IMR-90 (cell line): Measurements from ENCODE around the gene LONP2. TPM values are rescaled to one million over a fixed set of nuclear protein-coding genes. Genes with fewer than 3 reads are reported as not detected.

Experiments used
- ATAC-seq: fragments of 200-7000 bp; cut with Tn5 transposase; 2 replicates; pipeline ENCODE4 v1.9.1; 2020; ENCODE audit warnings: low read depth, mild to moderate bottlenecking, moderate library complexity
- BruUV-seq: library from RNA; stranded (reverse); fragments of 400-500 nt; replicated peaks from 2 replicates; lab custom pipeline; 2021; lab: Mats Ljungman, UMichigan
- CTCF ChIA-PET: fragments of 300-600 bp; formaldehyde crosslinking; extraction: SDS; loops from one replicate; lab custom pipeline; 2021; ENCODE audit warnings: antibody characterized with exemption; lab: Yijun Ruan, JAX
- POLR2A ChIA-PET: fragments of 300-600 bp; sonication (Branson Sonifier 250); formaldehyde crosslinking; loops from one replicate; lab custom pipeline; 2022; ENCODE audit warnings: antibody characterized with exemption; ENCODE audit not compliant: unreplicated experiment; lab: Charles Lee
- DNase-seq: peaks from one replicate; pipeline ENCODE4 v3.0.0; 2013
- H2AFZ ChIP-seq: replicated peaks from 2 replicates; pipeline ENCODE3; 2013; ENCODE audit warnings: low read length, mild to moderate bottlenecking; ENCODE audit not compliant: poor library complexity
- H2AK5ac ChIP-seq: 2 replicates; pipeline ENCODE4 v1.6.1; 2013; ENCODE audit warnings: low read depth, low read length, inconsistent platforms
- H2AK9ac ChIP-seq: replicated peaks from 2 replicates; pipeline ENCODE3; 2013; ENCODE audit warnings: mild to moderate bottlenecking, low read depth, low read length, moderate library complexity; ENCODE audit not compliant: poor library complexity
- H2BK120ac ChIP-seq: 2 replicates; pipeline ENCODE4 v1.6.1; 2013; ENCODE audit warnings: low read depth, low read length, inconsistent platforms
- H2BK15ac ChIP-seq: 3 replicates; pipeline ENCODE4 v1.6.1; 2013; ENCODE audit warnings: low read depth, low read length, inconsistent platforms
- H2BK20ac ChIP-seq: 2 replicates; pipeline ENCODE4 v1.6.1; 2013; ENCODE audit warnings: low read depth, mild to moderate bottlenecking, inconsistent platforms, low read length, moderate library complexity
- H2BK5ac ChIP-seq: 2 replicates; pipeline ENCODE4 v1.6.1; 2013; ENCODE audit warnings: mild to moderate bottlenecking, low read depth, low read length, inconsistent platforms; ENCODE audit not compliant: poor library complexity, severe bottlenecking
- H3K14ac ChIP-seq: replicated peaks from 2 replicates; pipeline ENCODE4 v1.6.1; 2013; ENCODE audit warnings: low read depth, low read length, inconsistent platforms
- H3K18ac ChIP-seq: 2 replicates; pipeline ENCODE4 v1.6.1; 2013; ENCODE audit warnings: low read depth, low read length, control low read depth
- H3K23ac ChIP-seq: 2 replicates; pipeline ENCODE4 v1.6.1; 2013; ENCODE audit warnings: low read depth, low read length, inconsistent platforms
- H3K27ac ChIP-seq: 2 replicates; pipeline ENCODE4 v1.5.1; 2013; ENCODE audit warnings: mild to moderate bottlenecking, control low read depth, low read length; ENCODE audit not compliant: insufficient read depth
- H3K27me3 ChIP-seq: 2 replicates; pipeline ENCODE4 v1.6.1; 2013; ENCODE audit warnings: low read length; ENCODE audit not compliant: control insufficient read depth, insufficient read depth
- H3K36me3 ChIP-seq: 2 replicates; pipeline ENCODE4 v1.6.1; 2013; ENCODE audit warnings: low read length, mixed read lengths; ENCODE audit not compliant: control insufficient read depth, insufficient read depth
- H3K4ac ChIP-seq: 2 replicates; pipeline ENCODE4 v1.6.1; 2013; ENCODE audit warnings: low read depth, low read length, inconsistent platforms
- H3K4me1 ChIP-seq: 2 replicates; pipeline ENCODE4 v1.6.1; 2013; ENCODE audit warnings: low read length, mixed read lengths; ENCODE audit not compliant: control insufficient read depth, insufficient read depth
- H3K4me2 ChIP-seq: 2 replicates; pipeline ENCODE4 v1.6.1; 2013; ENCODE audit warnings: low read depth, mild to moderate bottlenecking, control low read depth, low read length, moderate library complexity
- H3K4me3 ChIP-seq: 2 replicates; pipeline ENCODE4 v1.5.1; 2013; ENCODE audit warnings: low read depth, mild to moderate bottlenecking, control low read depth, low read length, moderate library complexity; ENCODE audit not compliant: insufficient read depth
- H3K56ac ChIP-seq: 2 replicates; pipeline ENCODE4 v1.6.1; 2013; ENCODE audit warnings: low read length, inconsistent platforms; ENCODE audit not compliant: insufficient read depth; ENCODE audit errors: extremely low read depth
- H3K79me1 ChIP-seq, 2 experiments: 2 replicates each; pipeline ENCODE4 v1.6.1; 2013; ENCODE audit warnings: low read length in 2 of 2, inconsistent platforms in 1 of 2, low read depth in 1 of 2
- H3K9ac ChIP-seq: 2 replicates; pipeline ENCODE4 v1.6.1; 2013; ENCODE audit warnings: low read depth, low read length, control low read depth
- H3K9me1 ChIP-seq: 2 replicates; pipeline ENCODE4 v1.6.1; 2013; ENCODE audit warnings: low read length, inconsistent platforms; ENCODE audit not compliant: insufficient read depth
- H3K9me3 ChIP-seq: 2 replicates; pipeline ENCODE4 v1.6.1; 2013; ENCODE audit warnings: low read length; ENCODE audit not compliant: control insufficient read depth, insufficient read depth
- H4K20me1 ChIP-seq: 2 replicates; pipeline ENCODE4 v1.6.1; 2013; ENCODE audit warnings: low read length, inconsistent platforms; ENCODE audit not compliant: insufficient read depth
- H4K5ac ChIP-seq: 2 replicates; pipeline ENCODE4 v1.6.1; 2013; ENCODE audit warnings: mild to moderate bottlenecking, low read depth, low read length, control low read depth
- H4K8ac ChIP-seq, 2 experiments: 2 replicates each; pipeline ENCODE4 v1.6.1; 2013; ENCODE audit warnings: low read depth in 2 of 2, low read length in 2 of 2, control low read depth in 1 of 2, inconsistent platforms in 1 of 2
- H4K91ac ChIP-seq: 2 replicates; pipeline ENCODE4 v1.6.1; 2013; ENCODE audit warnings: low read depth, low read length, inconsistent platforms; ENCODE audit not compliant: insufficient read depth
- BHLHE40 ChIP-seq: fragments of 150-350 bp; IDR thresholded peaks from 2 replicates; pipeline ENCODE4 v1.6.1; 2016; ENCODE audit warnings: mild to moderate bottlenecking, low read depth, low read length
- CEBPB ChIP-seq: IDR thresholded peaks from 2 replicates; pipeline ENCODE4 v1.6.1; 2012; ENCODE audit warnings: low read depth, low read length, improper control_type of control experiment
- CHD1 ChIP-seq: IDR thresholded peaks from 2 replicates; pipeline ENCODE4 v1.6.1; 2012; ENCODE audit warnings: low read depth, low read length, improper control_type of control experiment
- FOS ChIP-seq: fragments of 150-350 bp; IDR thresholded peaks from 2 replicates; pipeline ENCODE4 v1.6.1; 2016; ENCODE audit warnings: low read depth, low read length
- MAFK ChIP-seq: IDR thresholded peaks from 2 replicates; pipeline ENCODE4 v1.6.1; 2012; ENCODE audit warnings: low read depth, low read length, improper control_type of control experiment
- MAZ ChIP-seq: IDR thresholded peaks from 2 replicates; pipeline ENCODE4 v1.6.1; 2012; ENCODE audit warnings: low read depth, mild to moderate bottlenecking, low read length, improper control_type of control experiment, moderate library complexity, borderline replicate concordance
- MXI1 ChIP-seq: IDR thresholded peaks from 2 replicates; pipeline ENCODE4 v1.6.1; 2012; ENCODE audit warnings: low read depth, mild to moderate bottlenecking, low read length, moderate library complexity, borderline replicate concordance
- NFE2L2 ChIP-seq: fragments of 150-350 bp; IDR thresholded peaks from 2 replicates; pipeline ENCODE4 v1.6.1; 2016; ENCODE audit warnings: low read depth, mild to moderate bottlenecking, low read length
- POLR2A ChIP-seq: IDR thresholded peaks from 2 replicates; pipeline ENCODE4 v1.6.1; 2012; ENCODE audit warnings: mild to moderate bottlenecking, low read depth, low read length
- RAD21 ChIP-seq: IDR thresholded peaks from 2 replicates; pipeline ENCODE4 v1.6.1; 2012; ENCODE audit warnings: low read length, improper control_type of control experiment
- RCOR1 ChIP-seq: IDR thresholded peaks from 2 replicates; pipeline ENCODE4 v1.6.1; 2012; ENCODE audit warnings: mild to moderate bottlenecking, low read length, improper control_type of control experiment; ENCODE audit not compliant: insufficient replicate concordance
- RFX5 ChIP-seq: IDR thresholded peaks from 2 replicates; pipeline ENCODE4 v1.8.0; 2012; ENCODE audit warnings: low read depth, mild to moderate bottlenecking, low read length, moderate library complexity
- SMC3 ChIP-seq: fragments of 150-350 bp; IDR thresholded peaks from 2 replicates; pipeline ENCODE4 v1.6.1; 2016; ENCODE audit warnings: low read depth, mild to moderate bottlenecking, antibody characterized with exemption, low read length, moderate library complexity
- WGBS, 2 experiments: methylation state at CpG; one replicate each; pipeline versions ENCODE4 v1.1.5 to v1.1.7; 2013; ENCODE audit warnings: missing lambda C conversion rate in 2 of 2; ENCODE audit not compliant: insufficient read length in 1 of 2; ENCODE audit errors: extremely low coverage in 2 of 2; 5-methylcytosine and 5-hydroxymethylcytosine counted together
- dilution Hi-C: fragments of 300-500 bp; cut with HindIII; formaldehyde crosslinking; loops from one replicate; pipeline ENCODE4 v1.14.3; 2018; ENCODE audit warnings: low sequenced_read_pairs; ENCODE audit not compliant: unreplicated experiment
- in situ Hi-C: fragments of 300-500 bp; cut with MboI; formaldehyde crosslinking; loops from 3 replicates; pipeline ENCODE4 v1.14.3; 2019; ENCODE audit warnings: low sequenced_read_pairs, inconsistent platforms, mixed read lengths
- intact Hi-C: fragments of 100-400 bp; cut with micrococcal nuclease; formaldehyde crosslinking; loops from 2 replicates; pipeline ENCODE4 v1.10.0; 2022
- polyA plus RNA-seq, 3 experiments: library from polyadenylated mRNA; depleted of rRNA; stranded (reverse); fragments of >200 nt; gene quantifications; 2 replicates each; pipeline ENCODE4 v1.2.3, GENCODE V29; 2012; ENCODE audit warnings: low replicate concordance in 1 of 3
- total RNA-seq: library from RNA; depleted of rRNA; stranded (reverse); fragments of >200 nt; gene quantifications from 2 replicates; pipeline ENCODE4 v1.2.3, GENCODE V29; 2012
- TF ChIP-seq, protein P1 (sequence below): fragments of 150-350 bp; IDR thresholded peaks from 2 replicates; pipeline ENCODE4 v1.6.1; 2017; ENCODE audit warnings: mild to moderate bottlenecking, antibody characterized with exemption, low read length, low read depth
- TF ChIP-seq, protein P2 (sequence below): fragments of 150-350 bp; IDR thresholded peaks from 2 replicates; pipeline ENCODE4 v1.6.1; 2016; ENCODE audit warnings: low read depth, mild to moderate bottlenecking, low read length, moderate library complexity, borderline replicate concordance
- TF ChIP-seq, protein P3 (sequence below): conservative IDR thresholded peaks from 2 replicates; pipeline ENCODE4 v1.5.1; 2012; ENCODE audit warnings: mild to moderate bottlenecking, low read depth, low read length, improper control_type of control experiment

Gene LONP2
- total and polyA plus RNA-seq, 2 of the 4 experiments (the other 2 are of a cell fraction): 31.5 to 90.9 TPM

DNA sequence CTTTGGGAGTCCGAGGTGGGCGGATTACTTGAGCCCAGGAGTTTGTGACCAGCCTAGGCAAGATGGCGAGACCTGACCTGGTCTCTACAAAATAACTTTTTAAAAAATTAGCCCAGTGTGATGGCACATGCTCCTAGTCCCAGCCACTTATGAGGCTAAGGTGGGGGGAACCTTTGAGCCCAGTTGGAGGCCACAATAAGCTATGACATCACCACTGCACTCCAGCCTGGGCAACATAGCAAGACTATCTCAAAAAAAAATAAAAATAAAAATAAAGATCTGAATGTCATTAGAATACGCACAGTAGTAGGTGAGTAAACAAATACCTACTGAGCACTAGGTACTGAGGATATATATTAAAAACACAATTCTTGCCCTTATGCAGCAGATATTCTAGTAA, 138.0 kb downstream of the LONP2 start:
- Histone ChIP-seq H4K20me1 (peaks cover 58% of the 10 kb centered on the region), H2AFZ (no peak overlapping the region)

More for the DNA sequence above, 138.0 kb downstream of the LONP2 start:
- no peak for ATAC-seq
- no peak overlapping the region for H3K14ac ChIP-seq
- TF ChIP-seq MAZ: no peak
- TF ChIP-seq BHLHE40: no peak
- no peak for TF ChIP-seq SMC3
- TF ChIP-seq CEBPB: no peak
- no peak for TF ChIP-seq RAD21
- TF ChIP-seq, protein P1, sequence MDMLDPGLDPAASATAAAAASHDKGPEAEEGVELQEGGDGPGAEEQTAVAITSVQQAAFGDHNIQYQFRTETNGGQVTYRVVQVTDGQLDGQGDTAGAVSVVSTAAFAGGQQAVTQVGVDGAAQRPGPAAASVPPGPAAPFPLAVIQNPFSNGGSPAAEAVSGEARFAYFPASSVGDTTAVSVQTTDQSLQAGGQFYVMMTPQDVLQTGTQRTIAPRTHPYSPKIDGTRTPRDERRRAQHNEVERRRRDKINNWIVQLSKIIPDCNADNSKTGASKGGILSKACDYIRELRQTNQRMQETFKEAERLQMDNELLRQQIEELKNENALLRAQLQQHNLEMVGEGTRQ: no peak
- TF ChIP-seq, protein P2, sequence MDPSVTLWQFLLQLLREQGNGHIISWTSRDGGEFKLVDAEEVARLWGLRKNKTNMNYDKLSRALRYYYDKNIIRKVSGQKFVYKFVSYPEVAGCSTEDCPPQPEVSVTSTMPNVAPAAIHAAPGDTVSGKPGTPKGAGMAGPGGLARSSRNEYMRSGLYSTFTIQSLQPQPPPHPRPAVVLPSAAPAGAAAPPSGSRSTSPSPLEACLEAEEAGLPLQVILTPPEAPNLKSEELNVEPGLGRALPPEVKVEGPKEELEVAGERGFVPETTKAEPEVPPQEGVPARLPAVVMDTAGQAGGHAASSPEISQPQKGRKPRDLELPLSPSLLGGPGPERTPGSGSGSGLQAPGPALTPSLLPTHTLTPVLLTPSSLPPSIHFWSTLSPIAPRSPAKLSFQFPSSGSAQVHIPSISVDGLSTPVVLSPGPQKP: no peak
- no peak for TF ChIP-seq CHD1
- no peak for TF ChIP-seq RFX5
- no peak for TF ChIP-seq MAFK
- no peak for TF ChIP-seq MXI1
- no peak for TF ChIP-seq FOS
- TF ChIP-seq RCOR1: no peak
- no peak for TF ChIP-seq POLR2A
- TF ChIP-seq NFE2L2: no peak
- TF ChIP-seq, protein P3, sequence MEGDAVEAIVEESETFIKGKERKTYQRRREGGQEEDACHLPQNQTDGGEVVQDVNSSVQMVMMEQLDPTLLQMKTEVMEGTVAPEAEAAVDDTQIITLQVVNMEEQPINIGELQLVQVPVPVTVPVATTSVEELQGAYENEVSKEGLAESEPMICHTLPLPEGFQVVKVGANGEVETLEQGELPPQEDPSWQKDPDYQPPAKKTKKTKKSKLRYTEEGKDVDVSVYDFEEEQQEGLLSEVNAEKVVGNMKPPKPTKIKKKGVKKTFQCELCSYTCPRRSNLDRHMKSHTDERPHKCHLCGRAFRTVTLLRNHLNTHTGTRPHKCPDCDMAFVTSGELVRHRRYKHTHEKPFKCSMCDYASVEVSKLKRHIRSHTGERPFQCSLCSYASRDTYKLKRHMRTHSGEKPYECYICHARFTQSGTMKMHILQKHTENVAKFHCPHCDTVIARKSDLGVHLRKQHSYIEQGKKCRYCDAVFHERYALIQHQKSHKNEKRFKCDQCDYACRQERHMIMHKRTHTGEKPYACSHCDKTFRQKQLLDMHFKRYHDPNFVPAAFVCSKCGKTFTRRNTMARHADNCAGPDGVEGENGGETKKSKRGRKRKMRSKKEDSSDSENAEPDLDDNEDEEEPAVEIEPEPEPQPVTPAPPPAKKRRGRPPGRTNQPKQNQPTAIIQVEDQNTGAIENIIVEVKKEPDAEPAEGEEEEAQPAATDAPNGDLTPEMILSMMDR: no peak
- no peak overlapping the region for H3K23ac ChIP-seq
- POLR2A ChIA-PET: no interaction called here
- no peak overlapping the region for H3K9ac ChIP-seq
- H3K18ac ChIP-seq: no peak overlapping the region
- no peak for DNase-seq
- H3K9me3 ChIP-seq: no peaks in the 10 kb centered on the region
- H2BK5ac ChIP-seq: no peak overlapping the region
- no peak overlapping the region for H4K91ac ChIP-seq
- in situ Hi-C loops (no loop called here), dilution Hi-C loops (no loop called here), intact Hi-C loops (loop anchor here (5.0 kb wide), 2 partner anchors 120 to 225 kb away; no protein-coding TSS in a partner anchor)
- no peak overlapping the region for H2AK5ac ChIP-seq
- H3K79me1 ChIP-seq: peaks cover 0 to 54% of the 10 kb centered on the region in 2 experiments; a peak in 3 of 4 replicates
- H3K36me3 ChIP-seq: no peaks in the 10 kb centered on the region
- 100% methylated on average over 1 of the region's 4 CpGs; no CpG with 5 or more reads in 1 of the 2 experiments for WGBS, 2 experiments
- no peak overlapping the region for H3K4me3 ChIP-seq
- no peak overlapping the region for H2BK120ac ChIP-seq
- no peak overlapping the region for H4K8ac ChIP-seq
- H4K5ac ChIP-seq: no peak overlapping the region
- no peak overlapping the region; the same call in 1 of the 2 replicates for H3K4me2 ChIP-seq
- no peak overlapping the region for H3K27ac ChIP-seq
- BruUV-seq: no TSS peak
- no peaks in the 10 kb centered on the region for H3K27me3 ChIP-seq
- no peak overlapping the region for H2AK9ac ChIP-seq
- no peak overlapping the region for H3K56ac ChIP-seq
- no peak overlapping the region for H3K4ac ChIP-seq
- H3K4me1 ChIP-seq: peaks cover 9% of the 10 kb centered on the region
- no peak overlapping the region for H2BK20ac ChIP-seq
- peaks cover 15% of the 10 kb centered on the region for H3K9me1 ChIP-seq
- no peak overlapping the region for H2BK15ac ChIP-seq
- CTCF ChIA-PET: no interaction called here
